GM13976 (cell line): ENCODE results near the gene HBG1.
A peak's percentile ranks its signal among the peaks of the same experiment; 100 is the strongest.

Experiments used
- DNase-seq: peaks from one replicate; pipeline ENCODE4 v3.0.0; 2012; ENCODE audit warnings: low spot score
- CTCF ChIP-seq: IDR thresholded peaks from 2 replicates; pipeline ENCODE4 v1.5.1; 2012; ENCODE audit warnings: borderline replicate concordance, mild to moderate bottlenecking; ENCODE audit not compliant: insufficient read depth; ENCODE audit errors: extremely low read depth, missing control alignments, control extremely low read depth
- in situ Hi-C: fragments of 300-500 bp; cut with MboI; formaldehyde crosslinking; loops from one replicate; pipeline ENCODE4 v1.12.0; 2022; ENCODE audit warnings: low sequenced_read_pairs, mixed read lengths, inconsistent platforms; ENCODE audit not compliant: unreplicated experiment

The HBG1 gene

GRCh38 chr11:5210376-5210885, 39.2 kb downstream of the HBG1 start:
- TF ChIP-seq CTCF: no peak
- DNase-seq: no peak
- in situ Hi-C loops: loop anchor here (25.0 kb wide), 1 partner anchor 152 kb away; the partner anchor contains the start of gene OR51B6

- DNase-seq: peak; percentile 40
- in situ Hi-C loops: loop anchor here (25.0 kb wide), 1 partner anchor 158 kb away; the partner anchor contains the start of gene OR51B6
- TF ChIP-seq CTCF: peak; percentile 37
Measured at GRCh38 chr11:5204787-5205186, 44.9 kb downstream of the HBG1 start.

GRCh38 chr11:5203366-5203765, 46.3 kb downstream of the HBG1 start:
- TF ChIP-seq CTCF: no peak
- in situ Hi-C loops: loop anchor here (25.0 kb wide), 1 partner anchor 159 kb away; the partner anchor contains the start of gene OR51B6
- DNase-seq: no peak

- in situ Hi-C loops: loop anchor here (25.0 kb wide), 1 partner anchor 162 kb away; the partner anchor contains the start of gene OR51B6
- no peak for DNase-seq
- no peak for TF ChIP-seq CTCF
Measured at GRCh38 chr11:5200582-5200981, 49.1 kb downstream of the HBG1 start, which contains the start of gene OR51V1. OR51V1 (minus strand) TSS chr11:5200682; CDS start chr11:5200682, 0 bp downstream.

- no peak for TF ChIP-seq CTCF
- in situ Hi-C loops: no loop called here
- no peak for DNase-seq
Measured at GRCh38 chr11:5198285-5198684, 51.4 kb downstream of the HBG1 start.
